Type B pancreatic cell (in vitro differentiated cells): Measurements from ENCODE around the gene MYH11. TPM values are rescaled to one million over a fixed set of nuclear protein-coding genes. Genes with fewer than 3 reads are reported as not detected.

Experiments
- DNase-seq: peaks from one replicate; pipeline ENCODE4 v3.0.0; 2021; ENCODE audit warnings: mixed read lengths; ENCODE audit not compliant: unreplicated experiment; ENCODE audit errors: extremely low spot score
- H3K27ac Mint-ChIP-seq: 2 replicates; pipeline ENCODE4 v1.8.0; 2021; ENCODE audit warnings: mild to moderate bottlenecking, mixed read lengths
- H3K27me3 Mint-ChIP-seq: 2 replicates; pipeline ENCODE4 v1.8.0; 2021; ENCODE audit warnings: mixed read lengths
- H3K36me3 Mint-ChIP-seq: 2 replicates; pipeline ENCODE4 v1.8.0; 2021; ENCODE audit warnings: mixed read lengths
- H3K4me1 Mint-ChIP-seq: one replicate; pipeline ENCODE4 v1.8.0; 2021; ENCODE audit warnings: mixed read lengths; ENCODE audit not compliant: unreplicated experiment
- H3K4me3 Mint-ChIP-seq: 2 replicates; pipeline ENCODE4 v1.8.0; 2021; ENCODE audit warnings: mild to moderate bottlenecking, mixed read lengths
- H3K9me3 Mint-ChIP-seq: 2 replicates; pipeline ENCODE4 v1.8.0; 2021; ENCODE audit warnings: mixed read lengths
- CTCF ChIP-seq: fragments of 200-600 bp; sonication (generic); conservative IDR thresholded peaks from 2 replicates; pipeline ENCODE4 v1.5.0; 2021; ENCODE audit warnings: antibody characterized with exemption, mild to moderate bottlenecking
- total RNA-seq: library from RNA; stranded (reverse); gene quantifications from 2 replicates; pipeline ENCODE4 v1.2.1, GENCODE V29; 2021; ENCODE audit warnings: low replicate concordance

The MYH11 gene
- total RNA-seq, 1 donor from 2014 or later, result 0.43 TPM

- Mint-ChIP-seq H3K27ac (no peak overlapping the region), H3K36me3 (no peaks in the 10 kb centered on the region), H3K4me1 (no peaks in the 10 kb centered on the region), H3K9me3 (no peaks in the 10 kb centered on the region), H3K27me3 (peaks cover 3% of the 10 kb centered on the region), H3K4me3 (no peak overlapping the region)
- no peak for TF ChIP-seq CTCF
- DNase-seq, result no peak
Observed at GRCh38 chr16:15836074-15836473, 20.8 kb downstream of the MYH11 start.

- Mint-ChIP-seq H3K4me3 (no peak overlapping the region), H3K36me3 (no peaks in the 10 kb centered on the region), H3K4me1 (no peaks in the 10 kb centered on the region), H3K27me3 (peaks cover 3% of the 10 kb centered on the region), H3K9me3 (no peaks in the 10 kb centered on the region), H3K27ac (no peak overlapping the region)
- DNase-seq, result no peak
- no peak for TF ChIP-seq CTCF
Observed at GRCh38 chr16:15835136-15835878, 21.5 kb downstream of the MYH11 start.

GRCh38 chr16:15834502-15834901, 22.3 kb downstream of the MYH11 start:
- Mint-ChIP-seq H3K4me3 (no peak overlapping the region), H3K4me1 (no peaks in the 10 kb centered on the region), H3K9me3 (no peaks in the 10 kb centered on the region), H3K27me3 (peaks cover 3% of the 10 kb centered on the region), H3K27ac (no peak overlapping the region), H3K36me3 (no peaks in the 10 kb centered on the region)
- DNase-seq, result no peak
- TF ChIP-seq CTCF, result no peak

GRCh38 chr16:15833541-15833940, 23.3 kb downstream of the MYH11 start:
- H3K27me3 Mint-ChIP-seq, result peaks cover 3% of the 10 kb centered on the region
- DNase-seq, result no peak
- H3K36me3 Mint-ChIP-seq, result no peaks in the 10 kb centered on the region
- no peak overlapping the region for H3K27ac Mint-ChIP-seq
- H3K9me3 Mint-ChIP-seq, result no peaks in the 10 kb centered on the region
- no peaks in the 10 kb centered on the region for H3K4me1 Mint-ChIP-seq
- TF ChIP-seq CTCF, result no peak
- H3K4me3 Mint-ChIP-seq, result no peak overlapping the region

GRCh38 chr16:15832241-15832640, 24.6 kb downstream of the MYH11 start:
- peaks cover 3% of the 10 kb centered on the region for H3K27me3 Mint-ChIP-seq
- no peak overlapping the region for H3K27ac Mint-ChIP-seq
- H3K9me3 Mint-ChIP-seq, result no peaks in the 10 kb centered on the region
- H3K36me3 Mint-ChIP-seq, result no peaks in the 10 kb centered on the region
- no peak overlapping the region for H3K4me3 Mint-ChIP-seq
- no peak for TF ChIP-seq CTCF
- H3K4me1 Mint-ChIP-seq, result no peaks in the 10 kb centered on the region
- DNase-seq, result no peak
